HepG2 (cell line): ENCODE data around the gene SIGLEC10.

Experiments used
- BRCA1 ChIP-seq: sonication (generic); formaldehyde crosslinking; IDR thresholded peaks from 2 replicates; pipeline ENCODE4 v1.4.0; 2020; ENCODE audit warnings: missing genetic modification reagents
- CTCF ChIP-seq: sonication (generic); formaldehyde crosslinking; IDR thresholded peaks from 2 replicates; pipeline ENCODE4 v1.5.0; 2020; ENCODE audit warnings: mild to moderate bottlenecking, missing genetic modification reagents, moderate library complexity
- FOXK2 ChIP-seq: fragments of 450-650 bp; IDR thresholded peaks from 2 replicates; pipeline ENCODE4 v1.6.1; 2016
- POLR2AphosphoS5 ChIP-seq: IDR thresholded peaks from 2 replicates; pipeline ENCODE4 v1.6.1; 2012; ENCODE audit warnings: low read depth, low read length
- TP53 ChIP-seq: sonication (generic); formaldehyde crosslinking; conservative IDR thresholded peaks from 2 replicates; pipeline ENCODE4 v1.4.0; 2020; ENCODE audit warnings: missing genetic modification reagents
- XRCC5 ChIP-seq: fragments of 200-400 bp; formaldehyde crosslinking; optimal IDR thresholded peaks from 2 replicates; pipeline ENCODE3; 2017; ENCODE audit warnings: mild to moderate bottlenecking, low read length
- TF ChIP-seq, protein P1 (sequence below): sonication (generic); formaldehyde crosslinking; IDR thresholded peaks from 2 replicates; pipeline ENCODE4 v1.8.0; 2022; ENCODE audit warnings: mild to moderate bottlenecking, missing genetic modification reagents, borderline replicate concordance
- TF ChIP-seq, protein P2 (sequence below): sonication (generic); formaldehyde crosslinking; IDR thresholded peaks from 2 replicates; pipeline ENCODE4 v1.5.0; 2020; ENCODE audit warnings: missing genetic modification reagents

DNA sequence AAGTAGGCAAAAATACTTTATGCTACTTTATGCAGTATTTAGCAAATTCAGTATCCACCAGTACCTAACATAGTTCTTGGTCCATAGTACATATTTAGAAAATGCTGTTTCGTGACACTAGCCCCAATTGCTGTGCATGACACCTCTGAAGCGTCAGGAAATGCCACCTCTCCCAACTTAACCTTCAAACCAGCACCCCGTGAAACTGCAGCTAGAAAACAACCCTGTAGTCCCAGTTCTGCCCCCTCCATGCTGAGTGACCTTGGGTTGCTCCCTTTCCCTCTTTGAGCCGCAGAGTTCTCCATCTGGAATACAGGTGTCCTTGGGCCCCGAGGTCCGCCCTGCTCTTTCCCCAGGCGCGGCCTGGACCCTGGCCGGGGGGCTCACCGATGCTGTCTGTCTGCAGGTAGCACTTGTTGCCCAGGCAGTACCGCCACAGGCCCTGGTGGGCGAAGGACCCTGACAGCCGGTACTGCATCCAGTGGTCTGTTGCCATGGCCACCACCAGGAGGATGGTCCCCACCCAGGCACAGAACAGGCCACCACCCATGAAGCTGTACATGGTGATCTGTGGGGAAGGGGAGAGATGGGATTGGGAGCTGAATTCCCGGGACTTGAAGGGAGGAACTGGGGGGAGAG is 30.4 kb downstream of the SIGLEC10 start:
- TF ChIP-seq POLR2AphosphoS5, result no peak
- no peak for TF ChIP-seq BRCA1
- TF ChIP-seq FOXK2, result no peak
- TF ChIP-seq, protein P1, sequence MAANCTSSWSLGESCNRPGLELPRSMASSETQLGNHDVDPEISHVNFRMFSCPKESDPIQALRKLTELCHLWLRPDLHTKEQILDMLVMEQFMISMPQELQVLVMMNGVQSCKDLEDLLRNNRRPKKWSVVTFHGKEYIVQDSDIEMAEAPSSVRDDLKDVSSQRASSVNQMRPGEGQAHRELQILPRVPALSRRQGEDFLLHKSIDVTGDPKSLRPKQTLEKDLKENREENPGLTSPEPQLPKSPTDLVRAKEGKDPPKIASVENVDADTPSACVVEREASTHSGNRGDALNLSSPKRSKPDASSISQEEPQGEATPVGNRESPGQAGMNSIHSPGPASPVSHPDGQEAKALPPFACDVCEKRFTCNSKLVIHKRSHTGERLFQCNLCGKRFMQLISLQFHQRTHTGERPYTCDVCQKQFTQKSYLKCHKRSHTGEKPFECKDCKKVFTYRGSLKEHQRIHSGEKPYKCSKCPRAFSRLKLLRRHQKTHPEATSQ (CRISPR knock-in tag), result no peak
- TF ChIP-seq TP53 (CRISPR knock-in tag), result no peak
- no peak for TF ChIP-seq CTCF (CRISPR knock-in tag)
- no peak for TF ChIP-seq XRCC5
- TF ChIP-seq, protein P2, sequence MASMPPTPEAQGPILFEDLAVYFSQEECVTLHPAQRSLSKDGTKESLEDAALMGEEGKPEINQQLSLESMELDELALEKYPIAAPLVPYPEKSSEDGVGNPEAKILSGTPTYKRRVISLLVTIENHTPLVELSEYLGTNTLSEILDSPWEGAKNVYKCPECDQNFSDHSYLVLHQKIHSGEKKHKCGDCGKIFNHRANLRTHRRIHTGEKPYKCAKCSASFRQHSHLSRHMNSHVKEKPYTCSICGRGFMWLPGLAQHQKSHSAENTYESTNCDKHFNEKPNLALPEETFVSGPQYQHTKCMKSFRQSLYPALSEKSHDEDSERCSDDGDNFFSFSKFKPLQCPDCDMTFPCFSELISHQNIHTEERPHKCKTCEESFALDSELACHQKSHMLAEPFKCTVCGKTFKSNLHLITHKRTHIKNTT (CRISPR knock-in tag), result no peak
